SK-N-SH (cell line): ENCODE results near the gene BLCAP.
"Not testable (repeated sequence)": the region's sequence is repeated elsewhere in the genome, so short reads cannot be mapped to it uniquely, and the experiment has no call there.

ENCODE experiments used
- CTCF ChIP-seq: fragments of 200-600 bp; sonication (generic); IDR thresholded peaks from 2 replicates; pipeline ENCODE4 v1.6.1; 2017; ENCODE audit warnings: antibody characterized with exemption, mild to moderate bottlenecking, moderate library complexity
- ELF1 ChIP-seq: IDR thresholded peaks from 2 replicates; pipeline ENCODE4 v1.4.0; 2012
- EP300 ChIP-seq, 2 experiments: IDR thresholded peaks; 2 replicates each; pipeline versions ENCODE4 v1.4.0 to v1.6.1; 2012; ENCODE audit warnings: borderline replicate concordance in 1 of 2, low read depth in 1 of 2, low read length in 1 of 2
- FOXJ3 ChIP-seq: sonication (generic); formaldehyde crosslinking; IDR thresholded peaks from 2 replicates; pipeline ENCODE4 v1.5.1; 2020; ENCODE audit warnings: mild to moderate bottlenecking, missing genetic modification reagents
- FOXM1 ChIP-seq: IDR thresholded peaks from 2 replicates; pipeline ENCODE4 v1.4.0; 2012; ENCODE audit warnings: low read depth, mild to moderate bottlenecking
- GABPA ChIP-seq: IDR thresholded peaks from 2 replicates; pipeline ENCODE4 v1.4.0; 2012; ENCODE audit warnings: low read depth, mild to moderate bottlenecking
- RAD21 ChIP-seq: IDR thresholded peaks from 2 replicates; pipeline ENCODE4 v1.6.1; 2012; ENCODE audit warnings: mild to moderate bottlenecking, low read length
- RCOR1 ChIP-seq: fragments of 150-350 bp; IDR thresholded peaks from 2 replicates; pipeline ENCODE4 v1.6.1; 2017; ENCODE audit warnings: antibody characterized with exemption, low read length
- REST ChIP-seq: IDR thresholded peaks from 2 replicates; pipeline ENCODE4 v1.6.1; 2012; ENCODE audit warnings: mild to moderate bottlenecking, low read depth, low read length, moderate library complexity
- TEAD4 ChIP-seq: IDR thresholded peaks from 2 replicates; pipeline ENCODE4 v1.4.0; 2012; ENCODE audit warnings: mild to moderate bottlenecking, borderline replicate concordance; ENCODE audit not compliant: insufficient read depth
- USF1 ChIP-seq: IDR thresholded peaks from 2 replicates; pipeline ENCODE4 v1.4.0; 2012; ENCODE audit warnings: low read depth, borderline replicate concordance
- USF2 ChIP-seq: fragments of 150-350 bp; IDR thresholded peaks from 2 replicates; pipeline ENCODE4 v1.6.1; 2017; ENCODE audit warnings: antibody characterized with exemption, low read length, low read depth, borderline replicate concordance
- YY1 ChIP-seq: IDR thresholded peaks from 2 replicates; pipeline ENCODE4 v1.4.0; 2012; ENCODE audit warnings: low read depth, mild to moderate bottlenecking
- TF ChIP-seq, protein P1 (sequence below): IDR thresholded peaks from 2 replicates; pipeline ENCODE4 v1.4.0; 2012; ENCODE audit warnings: low read depth, borderline replicate concordance

- not testable (repeated sequence) for TF ChIP-seq ELF1; GABPA; TEAD4; EP300 (IDR thresholded peaks at IDR 0.05; ENCODE audit: borderline replicate concordance in 1 of 2, low read depth in 1 of 2, low read length in 1 of 2); CTCF; FOXJ3 (CRISPR knock-in tag); USF1; REST; FOXM1; RCOR1; RAD21; USF2; YY1
- TF ChIP-seq, protein P1, sequence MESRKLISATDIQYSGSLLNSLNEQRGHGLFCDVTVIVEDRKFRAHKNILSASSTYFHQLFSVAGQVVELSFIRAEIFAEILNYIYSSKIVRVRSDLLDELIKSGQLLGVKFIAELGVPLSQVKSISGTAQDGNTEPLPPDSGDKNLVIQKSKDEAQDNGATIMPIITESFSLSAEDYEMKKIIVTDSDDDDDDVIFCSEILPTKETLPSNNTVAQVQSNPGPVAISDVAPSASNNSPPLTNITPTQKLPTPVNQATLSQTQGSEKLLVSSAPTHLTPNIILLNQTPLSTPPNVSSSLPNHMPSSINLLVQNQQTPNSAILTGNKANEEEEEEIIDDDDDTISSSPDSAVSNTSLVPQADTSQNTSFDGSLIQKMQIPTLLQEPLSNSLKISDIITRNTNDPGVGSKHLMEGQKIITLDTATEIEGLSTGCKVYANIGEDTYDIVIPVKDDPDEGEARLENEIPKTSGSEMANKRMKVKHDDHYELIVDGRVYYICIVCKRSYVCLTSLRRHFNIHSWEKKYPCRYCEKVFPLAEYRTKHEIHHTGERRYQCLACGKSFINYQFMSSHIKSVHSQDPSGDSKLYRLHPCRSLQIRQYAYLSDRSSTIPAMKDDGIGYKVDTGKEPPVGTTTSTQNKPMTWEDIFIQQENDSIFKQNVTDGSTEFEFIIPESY, result not testable (repeated sequence)
Measured at GRCh38 chr20:37540838-37541237, 13.2 kb upstream of the BLCAP start.
